GM18907 (cell line): Measurements from ENCODE around the gene ACP6.
A peak's percentile ranks its signal among the peaks of the same experiment; 100 is the strongest.
"Not testable (repeated sequence)": the region's sequence is repeated elsewhere in the genome, so short reads cannot be mapped to it uniquely, and the experiment has no call there.

Experiments used
- ATAC-seq: cut with Tn5 transposase; IDR thresholded peaks from one replicate; pipeline ENCODE4 v1.9.1; 2021; ENCODE audit warnings: mild to moderate bottlenecking, moderate library complexity; ENCODE audit not compliant: unreplicated experiment

The ACP6 gene

DNA sequence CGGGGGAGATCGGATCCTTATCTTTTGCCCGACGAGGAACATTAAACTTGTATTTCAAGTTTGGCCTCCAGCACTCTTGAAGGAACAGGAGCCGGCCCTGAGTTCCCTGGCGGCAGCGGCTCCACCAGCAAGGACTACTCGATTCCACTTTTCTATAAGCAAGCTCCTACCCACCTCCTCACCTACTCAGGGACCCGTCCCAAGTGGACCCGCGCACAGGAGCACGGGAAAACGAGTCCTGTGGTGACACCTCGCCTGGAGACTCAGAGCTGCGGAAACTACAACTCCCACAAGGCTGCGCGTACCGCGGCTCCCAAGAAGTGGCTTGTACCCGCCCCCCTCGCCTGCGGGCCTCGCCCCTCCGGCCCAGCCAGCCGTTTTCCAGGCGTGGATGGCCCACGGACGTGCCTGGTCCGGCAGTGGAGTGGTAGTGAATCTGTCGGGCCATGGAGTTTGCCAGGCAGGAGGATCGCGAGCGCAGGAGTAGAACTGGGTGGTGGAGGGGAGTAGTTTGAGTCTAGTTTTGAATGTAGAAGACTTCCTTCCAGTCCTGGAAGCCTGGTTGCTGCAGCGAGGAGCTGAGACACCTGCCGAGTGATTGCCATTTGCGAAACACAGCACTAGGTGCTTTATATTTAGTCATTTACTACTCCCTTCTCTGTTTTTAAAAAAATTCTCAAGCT is at the start of gene ACP6:
Gene ACP6 (minus strand): TSS at position 206 of the 683 bp plus-strand sequence. CDS start 476 bp downstream, outside the sequence.
- peak; percentile 98 for ATAC-seq

DNA sequence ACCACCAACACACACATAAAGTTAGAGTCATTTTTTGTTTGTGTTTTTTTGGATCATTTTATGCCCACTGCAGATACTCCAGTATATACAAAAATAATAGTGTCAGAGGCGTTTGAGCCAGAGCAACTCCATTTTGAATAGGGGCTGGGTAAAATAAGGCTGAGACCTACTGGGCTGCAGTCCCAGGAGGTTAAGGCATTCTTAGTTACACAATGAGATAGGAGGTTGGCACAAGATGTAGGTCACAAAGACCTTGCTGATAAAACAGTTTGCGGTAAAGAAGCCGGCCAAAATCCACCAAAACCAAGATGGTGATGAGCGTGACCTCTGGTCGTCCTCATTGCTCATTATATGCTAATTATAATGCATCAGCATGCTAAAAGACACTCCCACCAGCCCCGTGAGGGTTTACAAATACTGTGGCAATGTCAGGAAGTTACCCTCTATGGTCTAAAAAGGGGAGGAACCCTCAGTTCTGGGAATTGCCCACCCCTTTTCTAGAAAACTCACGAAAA is 49.4 kb upstream of the ACP6 start:
- ATAC-seq = no peak

DNA sequence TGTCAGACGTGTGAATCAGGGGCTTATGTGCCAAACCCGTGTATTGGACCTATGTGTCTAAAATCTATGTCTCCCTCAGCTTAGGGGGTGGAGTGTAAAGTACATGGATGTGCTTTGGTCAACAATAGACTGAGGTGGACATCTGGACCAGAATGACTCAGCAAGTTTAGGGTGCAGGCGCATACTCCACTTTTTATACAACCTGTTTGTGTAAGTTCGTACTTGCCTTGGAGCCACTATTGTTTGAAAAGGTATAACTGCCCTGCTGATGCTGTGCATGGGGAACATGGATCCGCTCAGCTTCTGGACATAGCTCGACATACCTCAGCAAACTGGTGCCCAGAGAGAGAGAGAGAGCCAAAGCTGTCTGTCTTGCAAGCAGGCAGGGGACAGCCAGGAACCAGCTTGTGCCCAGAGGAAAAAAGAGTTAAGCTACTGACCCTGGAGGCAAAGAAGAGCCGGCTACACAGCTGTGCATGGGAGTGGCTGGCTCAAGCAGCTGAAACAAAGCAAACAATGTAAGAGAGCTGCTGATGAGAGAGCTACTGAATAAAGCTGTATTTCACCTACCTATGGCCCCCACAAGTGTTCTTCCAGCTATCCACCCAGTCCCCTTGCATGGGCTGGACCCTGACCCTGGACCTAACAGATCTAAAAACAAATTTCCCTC is 48.8 kb upstream of the ACP6 start:
- ATAC-seq = no peak

DNA sequence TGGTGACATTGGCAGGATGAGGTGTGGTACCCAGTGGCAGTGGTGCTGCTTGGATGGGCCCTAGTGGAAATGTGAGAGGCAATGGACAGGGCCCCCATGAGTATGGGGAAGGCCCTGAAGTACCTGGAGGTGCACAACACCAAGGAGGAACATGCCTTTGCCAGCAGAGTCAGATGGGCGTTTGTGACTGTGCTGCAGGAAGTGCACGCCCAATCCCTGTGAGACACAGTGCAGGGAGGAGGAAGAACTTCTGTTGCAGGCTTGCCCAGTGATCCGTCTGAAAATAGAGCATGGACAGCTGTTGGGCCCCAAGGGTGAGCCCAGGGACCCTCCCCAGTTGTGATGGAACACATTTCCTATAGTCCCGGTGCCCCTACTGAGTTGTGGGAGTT is 47.4 kb upstream of the ACP6 start:
- no peak for ATAC-seq

DNA sequence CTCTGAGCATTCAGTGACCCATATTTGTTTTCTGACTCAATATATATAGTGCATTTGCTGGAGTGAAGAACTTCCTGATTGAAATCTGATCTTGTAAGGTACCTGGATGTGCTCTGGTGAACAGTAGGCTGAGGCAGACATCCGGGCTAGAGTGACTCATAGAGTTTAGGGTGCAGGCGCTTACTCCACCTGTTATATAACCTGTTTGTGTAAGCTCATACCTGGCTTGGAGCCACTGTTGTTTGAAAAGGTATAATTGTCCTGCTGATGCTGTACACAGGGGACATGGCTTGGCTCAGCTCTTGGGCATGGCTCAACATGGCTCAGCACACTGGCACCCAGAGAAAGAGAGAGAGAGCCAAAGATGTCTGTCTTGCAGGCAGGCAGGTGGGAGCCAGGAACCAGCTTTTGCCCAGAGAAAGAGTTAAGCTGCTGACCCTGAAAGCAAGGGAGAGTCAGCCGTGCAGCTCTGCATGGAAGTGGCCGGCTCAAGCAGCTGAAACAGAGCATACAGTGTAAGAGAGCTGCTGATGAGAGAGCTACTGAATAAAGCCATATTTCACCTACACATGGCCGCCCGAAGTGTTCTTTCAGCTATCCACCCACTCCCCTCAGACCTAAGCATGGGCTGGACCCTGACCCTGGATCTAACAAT is 46.9 kb upstream of the ACP6 start:
- no peak for ATAC-seq

DNA sequence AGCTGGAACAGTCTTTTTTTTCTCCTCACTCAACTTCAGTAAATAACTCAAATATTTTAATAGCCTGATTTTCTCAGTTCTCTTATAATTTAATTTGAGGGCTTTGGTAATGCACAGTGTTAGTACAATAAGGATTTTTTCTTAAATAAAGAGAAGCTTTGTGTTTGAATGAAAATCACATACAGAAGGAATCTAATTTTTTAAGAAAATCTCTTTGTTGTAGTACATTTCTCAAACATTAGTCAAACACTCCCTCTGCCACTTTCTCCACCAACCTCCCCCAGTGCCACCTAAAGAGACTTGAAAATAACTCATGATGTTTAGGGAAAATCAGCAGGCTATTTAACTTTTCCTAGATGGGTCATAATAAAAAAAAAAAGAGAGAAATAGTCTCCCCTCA is 42.3 kb upstream of the ACP6 start:
- no peak for ATAC-seq

DNA sequence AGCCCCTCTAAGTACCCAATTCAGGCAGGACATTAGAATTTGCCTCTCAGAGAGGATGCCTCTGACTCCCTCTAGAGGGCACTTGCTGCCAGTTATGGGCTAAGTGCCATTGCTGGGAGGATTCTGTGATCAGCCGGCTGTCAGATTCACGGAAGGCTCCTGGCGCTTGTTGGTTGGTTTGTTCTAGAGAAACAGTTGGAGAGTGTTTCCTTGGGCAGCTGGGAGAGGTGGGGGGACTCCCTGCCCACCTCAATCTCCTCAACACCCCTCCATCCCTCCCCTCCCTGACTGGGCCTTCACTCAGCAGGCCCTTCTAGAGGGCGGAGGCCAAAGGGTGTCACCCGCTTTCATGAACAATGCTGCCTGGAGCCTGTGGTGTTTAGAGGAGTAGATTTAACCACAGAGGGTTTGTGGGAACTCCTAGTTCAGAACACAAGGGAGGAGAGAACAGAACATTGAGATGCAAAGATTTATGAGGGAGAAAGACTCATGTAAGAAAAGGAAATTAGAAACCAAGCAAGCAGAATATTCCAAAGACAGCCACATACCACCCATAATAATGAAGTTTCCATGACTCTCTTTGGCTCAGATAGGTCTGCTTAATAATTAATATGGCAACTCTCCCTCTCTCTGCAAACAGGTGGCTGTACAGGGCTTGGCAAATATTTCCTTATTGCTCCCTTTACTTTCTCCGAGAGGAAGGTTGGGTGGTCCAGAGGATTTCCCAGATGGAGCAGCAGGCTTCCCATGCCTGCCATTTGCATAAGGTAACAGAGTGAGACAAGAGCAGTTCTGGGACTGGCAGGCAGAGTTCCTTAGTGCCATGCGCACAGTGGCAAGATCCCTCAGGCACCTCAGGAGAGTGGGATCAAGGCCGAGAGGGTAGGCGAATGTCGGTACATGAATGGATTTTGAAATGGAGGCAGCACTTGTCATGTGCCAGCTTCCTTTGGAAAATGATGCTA is 30.0 kb upstream of the ACP6 start:
- no peak for ATAC-seq

DNA sequence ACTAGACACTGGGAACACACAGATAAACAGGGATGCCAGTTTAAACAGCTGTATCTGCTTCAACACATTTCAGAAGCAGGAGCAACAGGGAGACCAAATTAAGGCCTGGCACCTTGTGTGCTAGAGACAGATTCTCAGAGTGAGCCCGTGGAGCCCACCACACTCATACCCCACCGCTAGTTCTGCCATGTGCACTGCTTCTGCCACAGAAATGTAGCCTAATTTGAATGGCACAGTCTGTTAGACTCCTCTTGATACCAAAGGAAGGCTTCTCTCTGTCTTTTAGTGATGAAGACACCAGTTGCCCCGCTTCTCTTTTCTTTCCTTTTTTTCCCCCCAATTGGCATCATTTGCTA is 29.3 kb upstream of the ACP6 start:
- no peak for ATAC-seq

DNA sequence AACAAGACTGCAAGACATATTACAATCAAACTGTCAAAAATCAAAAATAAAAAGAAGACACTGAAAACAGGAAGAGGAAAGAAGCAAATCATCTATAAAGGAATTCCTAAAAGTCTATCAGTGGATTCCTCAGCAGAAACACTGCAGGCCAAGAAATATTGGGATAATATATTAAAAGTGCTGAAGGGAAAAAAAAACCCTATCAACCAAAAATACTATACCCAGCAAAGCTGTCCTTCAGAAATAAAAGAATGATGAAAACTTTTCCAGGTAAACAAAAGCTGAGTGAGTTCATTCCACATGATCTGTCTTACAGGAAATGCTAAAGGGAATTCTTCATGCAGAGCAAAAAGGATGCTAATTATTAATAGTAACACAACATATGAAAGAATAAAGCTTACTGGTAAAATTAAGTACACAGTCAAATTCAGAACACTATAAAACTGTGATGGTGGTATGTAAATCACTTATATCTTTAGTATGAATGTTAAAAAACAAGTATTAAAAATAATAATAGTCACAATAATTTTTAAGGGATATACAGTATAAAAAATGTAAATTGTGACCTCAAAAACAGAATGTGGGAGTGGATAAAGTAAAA is 12.9 kb upstream of the ACP6 start:
- no peak for ATAC-seq

DNA sequence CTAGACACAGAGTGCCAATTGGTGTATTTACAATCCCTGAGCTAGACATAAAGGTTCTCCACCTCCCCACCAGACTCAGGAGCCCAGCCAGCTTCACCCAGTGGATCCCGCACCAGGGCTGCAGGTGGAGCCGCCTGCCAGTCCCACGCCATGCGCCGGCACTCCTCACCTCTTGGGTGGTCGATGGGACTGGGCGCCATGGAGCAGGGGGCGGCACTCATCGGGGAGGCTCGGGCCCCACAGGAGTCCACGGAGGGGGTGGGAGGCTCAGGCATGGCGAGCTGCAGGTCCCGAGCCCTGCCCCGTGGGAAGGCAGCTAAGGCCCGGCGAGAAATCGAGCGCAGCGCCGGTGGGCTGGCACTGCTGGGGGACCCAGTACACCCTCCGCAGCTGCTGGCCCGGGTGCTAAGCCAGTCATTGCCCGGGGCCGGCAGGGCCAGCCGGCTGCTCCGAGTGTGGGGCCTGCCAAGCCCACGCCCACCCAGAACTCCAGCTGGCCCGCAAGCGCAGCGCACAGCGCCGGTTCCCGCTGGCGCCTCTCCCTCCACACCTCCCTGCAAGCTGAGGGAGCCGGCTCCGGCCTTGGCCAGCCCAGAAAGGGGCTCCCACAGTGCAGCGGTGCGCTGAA is 10.4 kb upstream of the ACP6 start:
- ATAC-seq = not testable (repeated sequence)

DNA sequence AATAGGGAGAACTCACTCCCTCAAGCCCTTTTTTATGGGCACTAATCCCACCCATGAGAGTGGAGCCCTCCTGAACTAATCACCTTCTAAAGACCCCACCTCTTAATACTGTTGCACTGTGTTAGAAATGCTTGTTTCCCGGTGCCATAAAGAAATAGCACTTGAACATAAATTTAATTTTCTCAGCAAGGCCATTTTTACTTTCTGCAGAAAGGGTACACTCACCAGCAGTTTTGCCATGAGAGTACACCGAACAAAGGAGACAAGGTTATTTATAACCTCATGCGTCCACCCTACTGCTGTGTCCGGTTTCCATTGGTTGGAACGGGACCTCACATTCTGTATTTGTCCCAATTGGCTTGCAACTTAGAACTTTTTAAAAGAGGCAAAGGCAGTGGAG is 7.4 kb upstream of the ACP6 start:
- ATAC-seq = not testable (repeated sequence)

DNA sequence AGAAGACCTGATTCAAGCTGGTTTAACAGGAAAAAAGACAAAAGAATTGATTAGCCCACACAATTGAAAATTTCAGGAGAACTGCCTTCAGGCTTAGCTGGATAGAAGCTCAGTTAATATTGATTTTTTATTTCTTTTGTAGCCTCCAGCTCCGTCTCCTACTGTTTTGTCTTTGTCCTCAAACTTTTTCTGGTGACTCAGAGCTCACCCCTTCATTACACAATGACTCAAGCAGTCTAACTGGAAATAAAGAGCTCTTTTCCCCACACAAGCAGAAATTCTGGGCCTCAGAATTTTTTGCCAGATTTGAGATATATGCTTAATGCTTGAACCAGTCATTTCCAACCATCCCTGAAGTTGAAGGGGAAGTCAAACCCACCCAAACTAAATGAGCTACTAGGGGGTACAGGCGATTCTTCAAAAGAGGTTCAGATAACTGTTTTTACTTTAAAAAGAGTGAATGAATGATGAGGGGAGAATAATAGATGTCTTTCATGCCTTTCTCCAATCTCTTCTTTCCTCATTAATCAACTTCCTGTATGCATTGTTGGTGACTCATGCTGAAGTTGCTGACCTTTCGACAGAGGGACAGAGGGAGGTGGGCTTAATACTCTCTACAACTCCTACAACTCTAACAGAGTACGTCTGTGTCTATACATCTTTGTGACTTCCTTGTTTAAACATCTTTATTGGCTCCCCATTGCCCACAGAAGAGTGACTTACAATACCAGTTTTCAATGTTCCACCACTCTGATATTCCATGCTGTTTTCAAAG is 6.2 kb upstream of the ACP6 start:
- no peak for ATAC-seq

DNA sequence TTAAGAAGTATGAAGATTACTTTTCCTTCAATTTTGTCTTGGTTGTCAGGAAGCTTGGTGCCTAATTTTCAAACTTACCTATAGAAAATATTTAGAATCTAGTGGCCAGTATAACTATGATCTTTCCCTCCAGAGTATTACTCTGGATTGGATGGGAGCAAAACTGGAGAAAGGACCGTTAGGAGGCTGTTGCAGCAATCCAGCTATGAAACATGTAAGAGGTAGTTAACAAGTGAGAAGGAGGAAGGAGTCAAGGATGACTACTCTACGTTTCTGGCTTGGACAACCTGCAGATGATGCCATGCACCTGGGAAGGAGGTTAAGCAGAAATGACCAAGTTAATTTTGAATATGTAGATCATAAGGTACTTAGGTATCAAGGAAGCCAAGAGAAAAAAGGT is 3.5 kb upstream of the ACP6 start:
- no peak for ATAC-seq

DNA sequence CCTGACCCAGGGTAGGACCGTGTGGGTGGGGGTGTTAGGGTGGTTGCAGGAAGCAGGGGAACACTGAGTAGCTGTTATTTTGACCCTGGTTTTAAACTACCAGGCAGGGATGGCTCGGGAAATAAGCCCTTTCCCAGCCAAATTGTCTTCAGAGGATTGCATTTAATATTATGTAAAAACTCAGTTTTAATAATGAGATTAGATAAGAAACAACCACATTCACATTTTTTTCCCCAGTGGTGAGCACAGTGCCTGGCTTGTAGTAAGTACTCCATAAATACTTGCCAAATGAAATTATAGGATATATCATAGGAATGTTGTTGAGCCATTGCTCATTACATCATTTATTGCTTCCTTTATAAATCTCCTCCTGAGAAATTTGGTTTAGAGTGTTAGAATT is 3.1 kb upstream of the ACP6 start:
- no peak for ATAC-seq

DNA sequence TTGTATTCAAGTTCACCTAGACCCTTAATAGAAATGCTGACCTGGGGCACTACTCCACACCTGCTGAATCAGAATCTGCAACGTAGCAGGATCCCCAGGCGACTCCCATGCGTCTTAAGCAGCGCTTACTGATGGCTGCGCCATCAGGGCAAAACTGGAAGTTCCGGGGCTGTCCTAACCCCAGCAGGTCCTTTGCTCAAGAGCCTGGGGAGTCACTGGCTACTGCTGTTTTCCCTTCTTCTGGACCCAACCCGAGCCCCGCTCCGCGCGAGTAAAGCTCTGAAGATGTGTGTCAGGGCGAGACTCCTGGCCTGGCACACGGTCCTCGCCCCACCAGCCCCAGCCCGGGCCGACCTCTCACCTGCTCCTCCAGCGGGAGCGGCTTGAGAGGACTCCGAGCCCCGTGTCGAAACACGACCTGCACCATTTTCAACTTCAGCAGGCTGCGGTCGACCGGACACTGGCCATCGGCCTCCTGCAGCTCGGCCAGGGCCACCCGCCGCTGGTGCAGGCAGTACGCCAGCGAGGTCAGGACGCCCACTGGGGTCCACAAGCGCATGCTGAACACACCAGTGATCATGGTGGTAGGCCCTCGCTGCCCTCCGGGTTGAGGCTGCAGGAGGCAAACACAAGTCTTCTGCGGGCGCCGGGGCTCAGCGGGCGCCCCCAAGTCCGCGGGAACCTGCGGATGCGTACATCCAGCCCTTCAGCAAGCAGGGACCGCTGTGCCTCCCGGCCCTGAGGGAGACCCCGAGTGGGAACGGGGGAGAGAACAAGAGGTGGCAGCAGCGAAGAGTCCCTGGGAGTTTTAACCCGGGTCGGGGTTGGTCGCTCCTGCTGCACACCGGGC is 630 bp downstream of the ACP6 start:
- ATAC-seq = peak; percentile 56

DNA sequence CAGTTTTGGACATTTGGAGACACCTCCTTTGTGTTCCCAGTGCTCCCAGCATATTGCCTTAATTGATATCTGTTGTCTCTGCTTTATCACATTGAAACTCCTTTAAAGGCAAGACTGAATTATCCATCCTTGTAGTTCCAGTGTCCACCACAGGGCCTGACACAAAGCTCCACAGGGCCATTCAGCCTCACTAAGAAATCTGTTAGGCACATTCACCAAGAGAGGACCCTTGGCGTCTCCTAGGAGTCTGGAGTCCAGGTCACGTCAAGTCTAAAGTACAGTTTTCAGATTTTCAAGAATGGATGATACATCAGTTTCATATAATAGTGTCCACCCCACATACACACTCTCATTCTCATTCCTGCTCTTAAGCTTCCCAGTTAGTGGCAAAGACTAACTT is 4.8 kb downstream of the ACP6 start:
- ATAC-seq = no peak

DNA sequence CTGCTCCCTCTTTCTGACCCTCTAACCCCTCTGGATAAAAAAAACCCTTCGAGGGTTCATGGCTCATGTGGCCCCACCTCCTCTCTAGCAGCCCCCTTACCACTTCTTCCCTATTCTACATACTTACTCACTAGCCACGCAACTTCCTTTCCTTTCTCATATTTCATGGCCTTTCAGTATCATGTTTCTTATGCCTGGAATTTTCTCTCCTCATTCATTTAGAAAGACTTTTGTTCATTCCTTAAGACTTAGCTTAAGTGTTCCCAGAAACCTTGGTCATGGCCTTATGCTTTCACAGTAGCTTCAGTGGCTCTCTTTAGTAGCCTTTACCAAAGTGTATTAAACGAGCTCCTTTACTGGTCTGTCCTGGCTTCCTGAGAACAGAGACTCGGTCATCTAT is 6.1 kb downstream of the ACP6 start:
- ATAC-seq = no peak

DNA sequence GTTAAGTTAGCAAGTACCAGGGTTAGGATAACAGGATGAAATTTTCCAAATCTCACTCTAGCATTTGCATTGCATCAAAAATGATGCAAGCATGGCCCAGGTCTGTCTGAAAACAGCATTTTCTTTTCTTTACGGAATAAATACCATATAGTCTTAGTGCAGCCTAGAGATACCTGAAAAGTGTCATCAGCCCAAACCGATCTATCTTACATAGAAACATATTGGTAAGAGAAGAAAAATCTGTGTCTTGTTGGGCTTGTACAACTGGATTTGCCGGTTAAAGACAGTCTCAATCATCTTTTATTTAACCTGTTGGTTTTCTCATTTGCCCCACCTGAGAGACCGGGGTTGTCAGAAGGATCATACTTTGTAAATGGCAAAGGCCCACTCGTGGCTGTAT is 15.8 kb downstream of the ACP6 start:
- ATAC-seq = no peak
